Nephron progenitor cell (in vitro differentiated cells): ENCODE data around the gene ADAMTS16.
"Not testable (repeated sequence)": the region's sequence is repeated elsewhere in the genome, so short reads cannot be mapped to it uniquely, and the experiment has no call there.

Experiments used
- DNase-seq: peaks from one replicate; pipeline ENCODE4 v3.0.0; 2021
- H3K27ac Mint-ChIP-seq: 2 replicates; pipeline ENCODE4 v1.8.0; 2021; ENCODE audit warnings: mild to moderate bottlenecking, moderate library complexity, mixed read lengths
- H3K27me3 Mint-ChIP-seq: 2 replicates; pipeline ENCODE4 v1.8.0; 2021; ENCODE audit warnings: mild to moderate bottlenecking, low read depth, mixed read lengths; ENCODE audit not compliant: poor library complexity
- H3K36me3 Mint-ChIP-seq: 2 replicates; pipeline ENCODE4 v1.8.0; 2021; ENCODE audit warnings: low read depth, mixed read lengths
- H3K4me1 Mint-ChIP-seq: 2 replicates; pipeline ENCODE4 v1.8.0; 2021; ENCODE audit warnings: mixed read lengths
- H3K4me3 Mint-ChIP-seq: 2 replicates; pipeline ENCODE4 v1.8.0; 2021; ENCODE audit warnings: mild to moderate bottlenecking, moderate library complexity, mixed read lengths
- H3K9me3 Mint-ChIP-seq: 2 replicates; pipeline ENCODE4 v1.8.0; 2021; ENCODE audit warnings: mild to moderate bottlenecking, moderate library complexity, mixed read lengths
- CTCF ChIP-seq: fragments of 200-600 bp; sonication (generic); IDR thresholded peaks from 2 replicates; pipeline ENCODE4 v1.5.0; 2021; ENCODE audit warnings: antibody characterized with exemption

ADAMTS16 gene

GRCh38 chr5:5132234-5132633 lies 7.9 kb upstream of the ADAMTS16 start:
- DNase-seq = no peak
- Mint-ChIP-seq H3K27ac (no peak overlapping the region), H3K4me1 (peaks cover 32% of the 10 kb centered on the region), H3K4me3 (no peak overlapping the region), H3K9me3 (peaks cover 8% of the 10 kb centered on the region), H3K36me3 (peaks cover 4% of the 10 kb centered on the region), H3K27me3 (peaks cover 3% of the 10 kb centered on the region)
- TF ChIP-seq CTCF = no peak

- peaks cover 4% of the 10 kb centered on the region for H3K36me3 Mint-ChIP-seq
- H3K4me3 Mint-ChIP-seq = no peak overlapping the region
- TF ChIP-seq CTCF = no peak
- no peak for DNase-seq
- H3K27me3 Mint-ChIP-seq = peaks cover 6% of the 10 kb centered on the region
- peaks cover 32% of the 10 kb centered on the region for H3K4me1 Mint-ChIP-seq
- peaks cover 8% of the 10 kb centered on the region for H3K9me3 Mint-ChIP-seq
- no peak overlapping the region for H3K27ac Mint-ChIP-seq
Measured at GRCh38 chr5:5132693-5133295, 7.3 kb upstream of the ADAMTS16 start.

- DNase-seq = no peak
- Mint-ChIP-seq H3K36me3 (peaks cover 4% of the 10 kb centered on the region), H3K27me3 (peaks cover 14% of the 10 kb centered on the region), H3K4me3 (no peak overlapping the region), H3K9me3 (peaks cover 14% of the 10 kb centered on the region), H3K27ac (no peak overlapping the region), H3K4me1 (peaks cover 31% of the 10 kb centered on the region)
- no peak for TF ChIP-seq CTCF
Measured at GRCh38 chr5:5134107-5134506, 6.0 kb upstream of the ADAMTS16 start.

GRCh38 chr5:5135957-5136676 lies 4.0 kb upstream of the ADAMTS16 start:
- Mint-ChIP-seq H3K27me3 (peaks cover 29% of the 10 kb centered on the region), H3K9me3 (peaks cover 16% of the 10 kb centered on the region), H3K36me3 (peaks cover 4% of the 10 kb centered on the region), H3K4me3 (no peak overlapping the region), H3K27ac (no peak overlapping the region), H3K4me1 (peaks cover 28% of the 10 kb centered on the region)
- no peak for TF ChIP-seq CTCF
- no peak for DNase-seq

GRCh38 chr5:5137851-5138250 lies 2.3 kb upstream of the ADAMTS16 start:
- H3K4me3 Mint-ChIP-seq = peak overlapping the region; percentile 30
- H3K9me3 Mint-ChIP-seq = peaks cover 16% of the 10 kb centered on the region
- H3K27ac Mint-ChIP-seq, H3K36me3 Mint-ChIP-seq, DNase-seq: not testable (repeated sequence)
- H3K4me1 Mint-ChIP-seq = peaks cover 29% of the 10 kb centered on the region
- peaks cover 35% of the 10 kb centered on the region for H3K27me3 Mint-ChIP-seq

- peak overlapping the region; percentile 77 for H3K4me3 Mint-ChIP-seq
- H3K9me3 Mint-ChIP-seq = peaks cover 13% of the 10 kb centered on the region
- peaks cover 40% of the 10 kb centered on the region for H3K27me3 Mint-ChIP-seq
- TF ChIP-seq CTCF = no peak
- no peak for DNase-seq
- H3K4me1 Mint-ChIP-seq = peaks cover 29% of the 10 kb centered on the region
- no peak overlapping the region for H3K27ac Mint-ChIP-seq
- H3K36me3 Mint-ChIP-seq = no peaks in the 10 kb centered on the region
Measured at GRCh38 chr5:5139336-5139776, 774 bp upstream of the ADAMTS16 start.
